Left lung (tissue), 10 donors: ENCODE results near the gene PGF. TPM values are rescaled to one million over a fixed set of nuclear protein-coding genes. Genes with fewer than 3 reads are reported as not detected.

Experiments used
- ATAC-seq: fragments of 200-7000 bp; cut with Tn5 transposase; one replicate; pipeline ENCODE4 v1.9.1; 2020; ENCODE audit warnings: moderate library complexity
- DNase-seq, 4 donors: peaks; one replicate each; pipeline ENCODE4 v3.0.0-alpha.2; 2013 to 2020
- H3K27ac ChIP-seq, 2 donors: fragments of 200-600 bp; sonication (generic) in 1 of 2; one replicate each; pipeline versions ENCODE4 v1.5.0 to v1.8.0; 2020 to 2021
- H3K27me3 ChIP-seq, 2 donors: fragments of 200-600 bp; sonication (generic) in 1 of 2; one replicate each; pipeline versions ENCODE4 v1.5.0 to v1.8.0; 2020 to 2021
- H3K36me3 ChIP-seq, 2 donors: fragments of 200-600 bp; sonication (generic) in 1 of 2; one replicate each; pipeline versions ENCODE4 v1.5.0 to v1.8.0; 2020 to 2021
- H3K4me1 ChIP-seq, 2 donors: fragments of 200-600 bp; one replicate each; pipeline ENCODE4 v1.8.0; 2021
- H3K4me3 ChIP-seq, 2 donors: fragments of 200-600 bp; sonication (generic) in 1 of 2; one replicate each; pipeline versions ENCODE4 v1.5.0 to v1.8.0; 2020 to 2021; ENCODE audit warnings: mild to moderate bottlenecking in 1 of 2
- H3K9me3 ChIP-seq, 2 donors: fragments of 200-600 bp; sonication (generic) in 1 of 2; one replicate each; pipeline versions ENCODE4 v1.5.0 to v1.8.0; 2020 to 2021
- CTCF ChIP-seq, 2 donors: fragments of 200-600 bp; sonication (generic) in 1 of 2; IDR thresholded peaks; one replicate each; pipeline versions ENCODE4 v1.5.0 to v1.8.0; 2021; ENCODE audit warnings: antibody characterized with exemption in 2 of 2
- intact Hi-C, 2 donors: fragments of 100-400 bp; cut with DNase I; formaldehyde crosslinking; loops; one replicate each; pipeline versions ENCODE4 v1.11.2 to v1.14.2; 2022
- polyA plus RNA-seq, 6 donors: library from polyadenylated mRNA; unstranded; fragments of 120-200 nt; gene quantifications; one replicate each; pipeline ENCODE4 v1.2.1, GENCODE V29; 2013; ENCODE audit not compliant: insufficient read length in 6 of 6
- total RNA-seq, 2 donors: library from RNA; stranded (reverse); fragmentation: NEBNext Ultra II Directional; extraction: Animal tissue kit (Norgen Biotek cat#: 25700); gene quantifications; one replicate each; pipeline ENCODE4 v1.2.1, GENCODE V29; 2021
- donor health status: DM: no; HTN: yes; CAD: no.
- donor health status: DM: no; HTN: no; CAD: no.

PGF gene
- total and polyA plus RNA-seq, 8 donors = 3.4 to 18.6 (median 13.2) TPM

DNA sequence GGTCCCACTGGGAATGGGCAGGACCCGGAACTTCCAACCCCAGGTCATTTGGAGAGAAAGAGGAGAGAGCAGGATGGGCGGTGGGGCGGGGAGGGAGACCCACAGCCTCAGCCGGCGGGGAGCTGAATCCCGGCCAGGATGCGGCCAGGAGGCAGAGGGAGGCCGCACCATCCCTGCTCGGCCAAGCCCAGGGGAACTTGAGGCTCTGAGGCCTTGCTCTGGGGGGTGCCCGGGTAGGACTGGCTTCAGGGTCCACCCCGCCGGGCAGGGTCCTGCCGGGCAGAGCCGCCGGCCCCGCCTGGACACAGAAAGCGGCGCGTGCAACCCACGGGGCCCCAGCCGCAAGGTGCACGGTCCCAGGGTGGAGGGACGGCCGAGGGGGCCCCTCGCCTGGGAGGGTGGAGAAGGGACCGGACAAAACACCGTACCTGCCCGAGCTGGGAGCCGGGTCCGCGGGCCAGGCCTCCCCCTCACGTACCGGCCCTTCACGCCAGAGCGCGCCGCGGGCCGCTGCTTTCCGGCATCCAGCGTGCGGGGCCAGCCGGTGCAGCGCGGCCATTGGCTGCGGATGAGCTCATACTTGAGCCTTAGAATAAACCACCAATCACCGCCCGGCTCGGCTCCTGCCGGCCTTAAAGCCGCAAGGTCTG lies 32.5 kb downstream of the PGF start, which contains the start of gene RPS6KL1:
Gene RPS6KL1, minus strand, starts transcription at position 509 of the 650 bp plus-strand sequence. CDS start 1,719 bp downstream, outside the sequence.
- peaks cover under 1 to 13% of the 10 kb centered on the region in 2 donors for H3K4me1 ChIP-seq
- peak within 1 kb of the TSS; percentile 34 to 53 for H3K4me3 ChIP-seq
- ATAC-seq (peak; percentile 97), DNase-seq (peak in 3 of 4 donors; percentile 75 to 91 (median 75))
- intact Hi-C loops = no loop called here
- TF ChIP-seq CTCF (IDR thresholded peaks at IDR 0.05) = no peak
- no peaks in the 10 kb centered on the region for H3K9me3 ChIP-seq
- no peak within 1 kb of the TSS for H3K27ac ChIP-seq
- no peaks in the 10 kb centered on the region for H3K36me3 ChIP-seq
- peaks cover 0 to 17% of the 10 kb centered on the region in 2 donors for H3K27me3 ChIP-seq

- Histone ChIP-seq H3K27me3 (peaks cover 0 to 17% of the 10 kb centered on the region in 2 donors), H3K4me3 (peak overlapping the region in 1 of 2 donors; percentile 53), H3K27ac (no peak overlapping the region), H3K4me1 (peaks cover 5 to 13% of the 10 kb centered on the region in 2 donors), H3K36me3 (no peaks in the 10 kb centered on the region), H3K9me3 (no peaks in the 10 kb centered on the region)
- no peak for TF ChIP-seq CTCF (IDR thresholded peaks at IDR 0.05)
- intact Hi-C loops = no loop called here
- no peak for ATAC-seq
- no peak for DNase-seq
Observed at GRCh38 chr14:74921987-74922751, 33.2 kb downstream of the PGF start.

- H3K36me3 ChIP-seq = no peaks in the 10 kb centered on the region
- peaks cover 8 to 13% of the 10 kb centered on the region in 2 donors for H3K4me1 ChIP-seq
- H3K27me3 ChIP-seq = peaks cover 0 to 17% of the 10 kb centered on the region in 2 donors
- peak in 1 of 4 donors; percentile 59 for DNase-seq
- TF ChIP-seq CTCF (IDR thresholded peaks at IDR 0.05) = no peak
- no peak overlapping the region for H3K27ac ChIP-seq
- no peak for ATAC-seq
- intact Hi-C loops = no loop called here
- H3K9me3 ChIP-seq = no peaks in the 10 kb centered on the region
- no peak overlapping the region for H3K4me3 ChIP-seq
Observed at GRCh38 chr14:74921053-74921620, 34.3 kb downstream of the PGF start.

DNA sequence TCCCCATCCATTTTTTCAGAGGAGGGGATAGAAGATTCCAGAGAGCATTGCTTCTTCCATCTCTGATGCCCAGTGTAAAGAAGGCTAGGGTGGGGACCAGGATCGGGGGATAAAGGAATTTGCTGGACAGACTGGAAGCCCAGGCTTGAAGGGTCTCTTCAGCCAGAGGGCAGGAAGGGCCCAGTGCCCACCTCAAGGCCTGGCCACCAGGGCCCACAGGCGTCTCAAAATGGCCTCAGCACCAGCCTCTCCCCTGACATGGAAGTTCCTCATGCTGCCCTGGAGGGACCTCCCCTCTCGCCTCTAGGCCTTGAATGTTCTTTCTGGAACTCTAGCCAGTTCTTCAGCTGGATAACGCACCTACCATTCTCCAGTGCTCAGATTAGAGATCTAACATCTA lies 35.1 kb downstream of the PGF start:
- peaks cover 0 to 17% of the 10 kb centered on the region in 2 donors for H3K27me3 ChIP-seq
- ATAC-seq = no peak
- no peak overlapping the region for H3K27ac ChIP-seq
- H3K9me3 ChIP-seq = no peaks in the 10 kb centered on the region
- intact Hi-C loops = no loop called here
- DNase-seq = peak in 1 of 4 donors; percentile 24
- H3K4me3 ChIP-seq = no peak overlapping the region
- TF ChIP-seq CTCF (IDR thresholded peaks at IDR 0.05) = no peak
- H3K4me1 ChIP-seq = peaks cover 8 to 13% of the 10 kb centered on the region in 2 donors
- H3K36me3 ChIP-seq = no peaks in the 10 kb centered on the region
